Measurements from ENCODE around the gene ZNF544.
"Not testable (repeated sequence)": the region's sequence is repeated elsewhere in the genome, so short reads cannot be mapped to it uniquely, and the experiment has no call there.

Gene ZNF544

DNA sequence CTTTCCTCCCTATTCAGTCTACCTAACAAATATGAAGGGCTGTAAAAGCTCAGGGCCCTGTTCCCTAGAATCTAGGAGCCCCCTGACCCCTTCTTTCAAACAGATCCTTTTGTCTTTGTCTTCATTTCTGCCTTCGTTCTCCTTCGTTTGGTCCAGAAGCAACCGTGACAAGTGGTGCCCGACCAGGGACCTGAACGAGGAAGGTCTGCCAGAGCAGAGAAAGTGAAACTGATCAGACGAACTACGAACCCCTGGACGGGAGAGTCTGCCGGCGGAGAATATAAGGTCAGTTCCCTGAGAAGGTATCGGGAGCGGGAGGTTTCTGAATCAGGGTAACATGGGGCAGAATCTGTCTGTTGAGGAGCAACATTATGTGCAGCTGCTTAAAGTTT is 77.2 kb downstream of the ZNF544 start:
- DNase-seq = no peak

DNA sequence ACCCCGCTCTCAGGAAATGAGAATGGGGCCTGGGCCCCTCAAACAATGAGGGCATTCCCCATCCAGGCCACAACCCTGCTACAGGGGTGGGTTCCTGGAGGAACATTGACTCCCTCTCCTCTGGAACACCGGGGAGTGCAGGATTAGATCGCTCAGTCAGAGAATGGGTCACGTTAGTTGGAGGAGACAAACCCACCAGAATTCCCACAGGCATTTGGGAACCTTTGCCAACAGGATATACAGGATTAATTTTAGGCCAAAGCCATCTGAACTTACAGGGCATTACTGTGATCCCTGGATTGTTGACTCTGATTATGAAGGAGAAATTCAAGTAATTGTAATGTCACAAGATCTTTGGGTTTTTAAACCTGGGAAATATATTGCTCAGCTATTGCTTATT is 79.0 kb downstream of the ZNF544 start:
- no peak for DNase-seq

DNA sequence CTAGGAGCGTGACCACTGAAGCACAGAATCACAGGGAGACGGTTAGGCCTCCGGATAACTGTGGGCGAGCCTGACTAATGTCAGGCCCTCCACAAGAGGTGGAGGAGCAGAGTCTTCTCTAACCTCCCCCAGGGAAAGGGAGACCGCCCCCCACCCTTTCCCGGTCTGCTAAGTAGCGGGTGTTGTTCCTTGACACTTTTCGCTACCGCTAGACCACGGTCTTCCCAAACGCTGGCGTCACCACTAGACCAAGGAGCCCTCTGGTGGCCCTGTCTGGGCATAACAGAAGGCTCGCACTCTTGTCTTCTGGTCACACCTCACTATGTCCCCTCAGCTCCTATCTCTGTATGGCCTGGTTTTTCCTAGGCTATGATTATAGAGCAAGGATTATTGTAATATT is 82.0 kb downstream of the ZNF544 start:
- DNase-seq = not testable (repeated sequence)

DNA sequence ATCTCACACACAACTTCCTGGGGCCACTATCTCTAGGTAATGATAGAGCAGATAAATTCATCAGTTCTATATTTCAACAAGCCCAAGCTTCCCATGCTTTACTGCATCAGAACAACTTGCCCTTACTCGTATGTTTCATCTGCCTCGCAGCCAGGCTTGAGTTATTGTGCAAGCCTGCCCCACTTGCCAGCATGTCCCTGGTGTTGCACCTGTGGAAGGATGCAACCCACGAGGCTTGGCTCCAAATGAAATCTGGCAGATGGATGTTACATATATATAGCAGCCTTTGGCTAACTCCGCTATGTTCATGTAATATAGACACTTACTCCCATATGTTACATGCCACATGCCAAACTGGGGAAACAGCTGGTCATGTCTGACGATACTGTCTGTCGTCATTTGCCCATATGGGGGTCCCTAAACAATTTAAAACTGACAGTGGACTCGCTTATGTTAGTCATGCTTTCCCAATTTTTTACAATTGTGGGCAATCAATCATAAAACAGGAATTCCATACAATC is 82.7 kb downstream of the ZNF544 start:
- DNase-seq = no peak

Data from activated gamma-delta T cell treated with Interleukin-2 at 50 U/mL for 16 hours (primary cell).